ENCODE data around the gene FAM3A. TPM values are rescaled to one million over a fixed set of nuclear protein-coding genes. Genes with fewer than 3 reads are reported as not detected.

FAM3A gene
- total RNA-seq, 1 experiment from 2014 or later = 15.6 TPM

DNA sequence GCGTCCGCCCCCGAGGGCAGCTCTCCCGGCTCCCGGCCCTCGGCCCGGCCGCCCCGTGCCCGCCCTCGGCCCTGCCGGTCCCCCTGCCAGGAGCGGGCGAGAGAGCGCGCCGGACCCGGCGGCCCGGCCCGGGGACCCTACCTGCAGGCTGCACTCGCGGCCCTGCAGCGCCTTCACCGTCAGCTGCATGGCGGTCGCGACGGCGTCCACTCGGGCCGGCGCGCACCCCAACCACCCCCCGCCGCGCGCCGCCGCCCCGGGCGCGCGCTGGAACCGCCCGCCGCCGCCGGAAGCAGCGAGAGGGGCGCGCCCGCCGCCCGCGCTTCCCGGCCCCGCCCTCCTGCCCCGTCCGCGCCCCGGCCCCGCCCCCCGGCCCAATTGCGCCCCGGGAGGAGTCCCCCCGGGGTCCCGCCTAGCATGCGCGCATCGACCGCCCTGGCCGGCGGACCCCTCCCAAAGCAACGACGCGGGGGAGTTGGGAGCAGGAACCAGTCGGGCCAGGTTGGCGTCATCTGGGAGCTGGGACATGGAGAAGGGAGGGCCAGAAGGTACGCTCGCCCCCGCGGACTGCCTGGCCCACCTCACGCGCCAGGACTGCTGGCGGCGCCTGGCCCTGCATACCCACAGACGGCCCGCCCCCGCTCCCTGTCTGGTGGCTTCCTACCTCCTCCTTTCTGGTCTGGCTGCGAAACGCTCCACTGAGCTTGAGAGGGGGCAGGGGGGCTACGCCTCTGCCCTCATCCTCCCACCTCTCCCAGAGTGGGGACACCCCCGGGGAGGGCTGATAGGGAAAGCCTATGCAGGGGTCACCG is 29.4 kb downstream of the FAM3A start, which contains the start of gene UBL4A:
Gene UBL4A (minus strand): TSS at position 220 of the 812 bp plus-strand sequence. CDS start 31 bp downstream, at position 189.
- Histone ChIP-seq H3K27ac (ENCODE audit: low read depth, low read length) (peak within 1 kb of the TSS; percentile 92), H4K20me1 (ENCODE audit: insufficient read depth) (no peaks in the 10 kb centered on the region), H3K27me3 (ENCODE audit: insufficient read depth, low read length) (no peaks in the 10 kb centered on the region), H2AFZ (ENCODE audit: low read depth, low read length, poor library complexity, severe bottlenecking) (no peak within 1 kb of the TSS), H3K36me3 (ENCODE audit: control insufficient read depth in 1 of 2, insufficient read depth in 2 of 2, low read length in 2 of 2) (peaks cover 0 to 10% of the 10 kb centered on the region in 2 experiments; a peak in 1 of 4 replicates), H3K4me3 (replicated peaks in 1 of 2; ENCODE audit: low read depth in 1 of 2, low read length in 2 of 2) (peak within 1 kb of the TSS; percentile 59 to 67), H3K4me1 (ENCODE audit: control insufficient read depth in 1 of 2, insufficient read depth in 2 of 2, low read length in 2 of 2) (peaks cover 7 to 36% of the 10 kb centered on the region in 2 experiments; a peak in 3 of 4 replicates), H3K9me3 (ENCODE audit: control insufficient read depth in 1 of 2, insufficient read depth in 1 of 2, low read depth in 1 of 2, low read length in 2 of 2) (no peaks in the 10 kb centered on the region), H3K9ac (ENCODE audit: low read length) (peak within 1 kb of the TSS; percentile 77), H3K9me2 (ENCODE audit: insufficient read depth) (no peaks in the 10 kb centered on the region), H3K4me2 (ENCODE audit: low read length) (peak within 1 kb of the TSS; percentile 74), H3K79me2 (ENCODE audit: insufficient read depth, low read length) (peaks cover 15% of the 10 kb centered on the region)
- CTCF ChIA-PET = interaction anchor here (1.1 kb wide), 1 partner anchor 113 kb away, joined by 3 read pairs; no protein-coding TSS in a partner anchor
- RAD21 ChIA-PET (ENCODE audit: low non-redundant PET in 1 of 2, low total read pairs in 2 of 2, uncharacterized antibody in 2 of 2, unreplicated experiment in 2 of 2) = no interaction called here
- ATAC-seq (peak; percentile 38), DNase-seq (ENCODE audit: low read depth, low spot score) (peak; percentile 12)
- intact Hi-C loops (cut with micrococcal nuclease) = no loop called here
- no TSS peak for BruUV-seq (replicated peaks)
- POLR2A ChIA-PET = interaction anchor here (0.6 kb wide), 1 partner anchor 117 kb away, joined by 4 read pairs; no protein-coding TSS in a partner anchor
- TF ChIP-seq RAD21 (IDR thresholded peaks at IDR 0.05; ENCODE audit: low read depth) = no peak
- TF ChIP-seq ZFX (IDR thresholded peaks at IDR 0.05) = peak; percentile 9

DNA sequence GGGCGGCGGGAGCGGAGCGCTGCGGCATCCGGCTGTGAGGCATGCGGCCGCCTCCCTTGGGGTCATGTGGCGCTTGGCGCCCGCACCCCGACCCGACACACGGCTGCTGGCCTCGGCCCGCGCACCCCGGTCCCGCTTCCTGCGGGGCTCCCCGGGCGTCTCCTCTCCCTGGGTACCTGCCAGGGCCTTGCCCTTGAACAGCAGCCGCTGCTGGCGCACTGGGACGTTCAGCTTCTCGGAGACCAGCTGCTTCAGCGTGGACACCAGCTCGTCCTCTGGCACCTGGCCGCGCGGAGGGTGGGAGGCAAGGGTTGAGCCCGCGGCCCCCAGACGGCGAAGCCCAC is 30.0 kb downstream of the FAM3A start:
- RAD21 ChIA-PET (ENCODE audit: low non-redundant PET in 1 of 2, low total read pairs in 2 of 2, uncharacterized antibody in 2 of 2, unreplicated experiment in 2 of 2) = no interaction called here

More for the DNA sequence above, 30.0 kb downstream of the FAM3A start:
- DNase-seq (ENCODE audit: low read depth, low spot score) (no peak), ATAC-seq (no peak)
- H3K4me3 ChIP-seq (replicated peaks in 1 of 2; ENCODE audit: low read depth in 1 of 2, low read length in 2 of 2) = peak overlapping the region; percentile 59 to 67
- ChIA-PET POLR2A (interaction anchor here (0.6 kb wide), 1 partner anchor 117 kb away, joined by 4 read pairs; no protein-coding TSS in a partner anchor), CTCF (no interaction called here)
- H3K36me3 ChIP-seq (ENCODE audit: control insufficient read depth in 1 of 2, insufficient read depth in 2 of 2, low read length in 2 of 2) = peaks cover 0 to 10% of the 10 kb centered on the region in 2 experiments; a peak in 1 of 4 replicates
- H3K9ac ChIP-seq (ENCODE audit: low read length) = peak overlapping the region; percentile 77
- H3K27me3 ChIP-seq (ENCODE audit: insufficient read depth, low read length) = no peaks in the 10 kb centered on the region
- no peak overlapping the region for H2AFZ ChIP-seq (ENCODE audit: low read depth, low read length, poor library complexity, severe bottlenecking)
- peaks cover 15% of the 10 kb centered on the region for H3K79me2 ChIP-seq (ENCODE audit: insufficient read depth, low read length)
- peaks cover 7 to 32% of the 10 kb centered on the region in 2 experiments; a peak in 3 of 4 replicates for H3K4me1 ChIP-seq (ENCODE audit: control insufficient read depth in 1 of 2, insufficient read depth in 2 of 2, low read length in 2 of 2)
- peak overlapping the region; percentile 92 for H3K27ac ChIP-seq (ENCODE audit: low read depth, low read length)
- intact Hi-C loops (cut with micrococcal nuclease) = no loop called here
- TF ChIP-seq ZFX (IDR thresholded peaks at IDR 0.05) = peak; percentile 71; the same call in 1 of the 2 replicates
- no peak for TF ChIP-seq POLR2A (IDR thresholded peaks at IDR 0.05; ENCODE audit: borderline replicate concordance, extremely low read depth, insufficient read depth, insufficient read length)
- BruUV-seq (replicated peaks) = no TSS peak
- no peaks in the 10 kb centered on the region for H4K20me1 ChIP-seq (ENCODE audit: insufficient read depth)
- H3K4me2 ChIP-seq (ENCODE audit: low read length) = peak overlapping the region; percentile 74
- H3K9me3 ChIP-seq (ENCODE audit: control insufficient read depth in 1 of 2, insufficient read depth in 1 of 2, low read depth in 1 of 2, low read length in 2 of 2) = no peaks in the 10 kb centered on the region
- no peaks in the 10 kb centered on the region for H3K9me2 ChIP-seq (ENCODE audit: insufficient read depth)
